H1 (cell line): ENCODE measurements around the gene DHX32. TPM values are rescaled to one million over a fixed set of nuclear protein-coding genes. Genes with fewer than 3 reads are reported as not detected.

Source experiments
- CTCF ChIA-PET: fragments of 300-600 bp; sonication (Branson Sonifier 250); formaldehyde crosslinking; loops from one replicate; lab custom pipeline; 2021; ENCODE audit not compliant: partially characterized antibody; lab: Charles Lee
- POLR2A ChIA-PET: fragments of 300-600 bp; sonication (Branson Sonifier 250); formaldehyde crosslinking; loops from one replicate; lab custom pipeline; 2021; ENCODE audit warnings: inconsistent platforms; ENCODE audit not compliant: partially characterized antibody; lab: Charles Lee
- DNase-seq, 2 experiments: peaks; one replicate each; pipeline versions ENCODE4 v3.0.0 to v3.0.0-alpha.2; 2010 to 2022; ENCODE audit warnings: low spot score in 2 of 2, low read depth in 1 of 2, mixed read lengths in 1 of 2
- FAIRE-seq: peaks from 2 replicates; lab custom pipeline; 2011; peaks lifted over from hg19 to GRCh38; lab: Jason Lieb, UNC
- H2AFZ ChIP-seq: 2 replicates; pipeline ENCODE4 v1.8.1; 2012; ENCODE audit warnings: low read length, inconsistent platforms
- H2AK5ac ChIP-seq: 2 replicates; pipeline ENCODE4 v1.6.1; 2013; ENCODE audit warnings: low read depth, low read length
- H2BK120ac ChIP-seq: replicated peaks from 2 replicates; pipeline ENCODE3; 2013; ENCODE audit warnings: low read depth, low read length, inconsistent platforms
- H2BK12ac ChIP-seq: 2 replicates; pipeline ENCODE4 v1.6.1; 2013; ENCODE audit warnings: low read depth, low read length
- H2BK15ac ChIP-seq: 2 replicates; pipeline ENCODE4 v1.6.1; 2013; ENCODE audit warnings: low read length
- H2BK20ac ChIP-seq: 2 replicates; pipeline ENCODE4 v1.6.1; 2013; ENCODE audit warnings: low read length
- H2BK5ac ChIP-seq: 2 replicates; pipeline ENCODE4 v1.6.1; 2013; ENCODE audit warnings: low read depth, low read length
- H3K14ac ChIP-seq: 2 replicates; pipeline ENCODE4 v1.6.1; 2013; ENCODE audit warnings: inconsistent platforms; ENCODE audit not compliant: insufficient read length
- H3K18ac ChIP-seq: 2 replicates; pipeline ENCODE4 v1.6.1; 2013; ENCODE audit warnings: low read length; ENCODE audit errors: extremely low read depth
- H3K23ac ChIP-seq: 2 replicates; pipeline ENCODE4 v1.6.1; 2013; ENCODE audit warnings: inconsistent platforms; ENCODE audit not compliant: insufficient read length
- H3K23me2 ChIP-seq: 2 replicates; pipeline ENCODE4 v1.6.1; 2013; ENCODE audit warnings: low read depth, low read length
- H3K27ac ChIP-seq: 2 replicates; pipeline ENCODE4 v1.6.1; 2011; ENCODE audit warnings: low read depth, low read length, inconsistent platforms
- H3K27me3 ChIP-seq, 4 experiments: replicated peaks in 1 of 4; 1 replicate in 1 of 4; 2 replicates in 3 of 4; pipeline versions ENCODE4 v1.6.1 to v1.8.1; 2011 to 2013; ENCODE audit warnings: low read length in 3 of 4, mild to moderate bottlenecking in 3 of 4, inconsistent platforms in 2 of 4, mixed read lengths in 2 of 4, moderate library complexity in 1 of 4; ENCODE audit not compliant: control insufficient read depth in 3 of 4, insufficient read depth in 3 of 4; ENCODE audit errors: extremely low read depth in 1 of 4
- H3K36me3 ChIP-seq, 4 experiments: 2 replicates each; pipeline versions ENCODE4 v1.6.1 to v1.8.1; 2011 to 2013; ENCODE audit warnings: mild to moderate bottlenecking in 4 of 4, low read length in 3 of 4, moderate library complexity in 2 of 4, control low read depth in 1 of 4, inconsistent platforms in 1 of 4; ENCODE audit not compliant: insufficient read depth in 4 of 4, control insufficient read depth in 2 of 4
- H3K4ac ChIP-seq: replicated peaks from 2 replicates; pipeline ENCODE3; 2013; ENCODE audit warnings: low read length, low read depth, mixed read lengths, inconsistent platforms; ENCODE audit not compliant: insufficient read length
- H3K4me1 ChIP-seq, 4 experiments: replicated peaks in 1 of 4; 1 replicate in 1 of 4; 2 replicates in 3 of 4; pipeline versions ENCODE4 v1.6.1 to v1.8.1; 2011 to 2013; ENCODE audit warnings: low read length in 3 of 4, inconsistent platforms in 2 of 4, mixed read lengths in 1 of 4; ENCODE audit not compliant: insufficient read depth in 4 of 4, control insufficient read depth in 3 of 4
- H3K4me2 ChIP-seq, 2 experiments: 2 replicates each; pipeline versions ENCODE4 v1.6.1 to v1.8.1; 2011 to 2013; ENCODE audit warnings: low read depth in 2 of 2, low read length in 2 of 2, control low read depth in 1 of 2, inconsistent platforms in 1 of 2, mild to moderate bottlenecking in 1 of 2; ENCODE audit not compliant: insufficient read depth in 1 of 2
- H3K4me3 ChIP-seq, 4 experiments: fragments of 200-600, 300-600 bp in 1 of 4; sonication (generic), shearing (Covaris generic), sonication (Bioruptor Twin) in 1 of 4; 2 replicates each; pipeline versions ENCODE4 v1.5.1 to v1.8.1; 2011 to 2016; ENCODE audit warnings: low read length in 4 of 4, low read depth in 3 of 4, control low read depth in 2 of 4, inconsistent platforms in 2 of 4, mild to moderate bottlenecking in 2 of 4, mixed read lengths in 1 of 4, moderate library complexity in 1 of 4; ENCODE audit not compliant: insufficient read depth in 2 of 4; ENCODE audit errors: extremely low read depth in 1 of 4
- H3K56ac ChIP-seq: replicated peaks from 2 replicates; pipeline ENCODE3; 2013; ENCODE audit warnings: low read depth, mild to moderate bottlenecking, mixed read lengths, low read length, inconsistent platforms; ENCODE audit not compliant: insufficient read length
- H3K79me1 ChIP-seq: 2 replicates; pipeline ENCODE4 v1.6.1; 2013; ENCODE audit warnings: low read depth, low read length, control low read depth
- H3K79me2 ChIP-seq, 2 experiments: 2 replicates each; pipeline versions ENCODE4 v1.6.1 to v1.8.1; 2012 to 2013; ENCODE audit warnings: low read length in 2 of 2, mild to moderate bottlenecking in 2 of 2, inconsistent platforms in 1 of 2; ENCODE audit not compliant: insufficient read depth in 2 of 2, control insufficient read depth in 1 of 2
- H3K9ac ChIP-seq, 4 experiments: replicated peaks in 1 of 4; 1 replicate in 1 of 4; 2 replicates in 3 of 4; pipeline versions ENCODE4 v1.6.1 to v1.8.1; 2011 to 2013; ENCODE audit warnings: low read depth in 3 of 4, low read length in 3 of 4, control low read depth in 2 of 4, mild to moderate bottlenecking in 2 of 4, moderate library complexity in 2 of 4, inconsistent platforms in 1 of 4; ENCODE audit errors: extremely low read depth in 1 of 4
- H3K9me3 ChIP-seq, 2 experiments: 2 replicates each; pipeline versions ENCODE4 v1.6.1 to v1.8.1; 2012 to 2013; ENCODE audit warnings: mild to moderate bottlenecking in 2 of 2, moderate library complexity in 2 of 2, control low read depth in 1 of 2, inconsistent platforms in 1 of 2, low read depth in 1 of 2, low read length in 1 of 2, mixed read lengths in 1 of 2; ENCODE audit not compliant: insufficient read depth in 2 of 2
- H4K20me1 ChIP-seq, 2 experiments: replicated peaks in 1 of 2; 2 replicates each; pipeline versions ENCODE3 to v1.8.1; 2011 to 2013; ENCODE audit warnings: inconsistent platforms in 2 of 2, low read length in 2 of 2, mild to moderate bottlenecking in 1 of 2; ENCODE audit not compliant: insufficient read depth in 2 of 2, control insufficient read depth in 1 of 2
- H4K5ac ChIP-seq: 2 replicates; pipeline ENCODE4 v1.6.1; 2013; ENCODE audit warnings: low read length, low read depth, mixed read lengths, inconsistent platforms; ENCODE audit not compliant: insufficient read length
- H4K8ac ChIP-seq: 2 replicates; pipeline ENCODE4 v1.8.0; 2013; ENCODE audit warnings: mild to moderate bottlenecking, moderate library complexity, low read length, inconsistent platforms; ENCODE audit not compliant: insufficient read depth; ENCODE audit errors: extremely low read depth
- H4K91ac ChIP-seq: replicated peaks from 2 replicates; pipeline ENCODE3; 2013; ENCODE audit warnings: low read length, mixed read lengths, inconsistent platforms; ENCODE audit not compliant: insufficient read length
- CTCF ChIP-seq, 3 experiments: IDR thresholded peaks; 1 replicate in 2 of 3; 2 replicates in 1 of 3; pipeline versions ENCODE4 v1.5.1 to v1.6.1; 2011; ENCODE audit warnings: low read length in 3 of 3, mild to moderate bottlenecking in 3 of 3, inconsistent platforms in 2 of 3, low read depth in 1 of 3, moderate library complexity in 1 of 3; ENCODE audit not compliant: insufficient read depth in 1 of 3; ENCODE audit errors: control extremely low read depth in 1 of 3
- EGR1 ChIP-seq: IDR thresholded peaks from 2 replicates; pipeline ENCODE4 v1.6.1; 2011; ENCODE audit warnings: low read depth, low read length, borderline replicate concordance
- GTF2F1 ChIP-seq: IDR thresholded peaks from 2 replicates; pipeline ENCODE4 v1.6.1; 2012; ENCODE audit warnings: low read depth, low read length, improper control_type of control experiment, borderline replicate concordance
- JUND ChIP-seq: IDR thresholded peaks from 2 replicates; pipeline ENCODE4 v1.6.1; 2011; ENCODE audit warnings: mild to moderate bottlenecking, improper control_type of control experiment, low read length
- KDM4A ChIP-seq: IDR thresholded peaks from one replicate; pipeline ENCODE4 v1.7.1; 2012; ENCODE audit warnings: low read depth, mild to moderate bottlenecking, moderate library complexity, low read length, inconsistent platforms; ENCODE audit not compliant: severe bottlenecking
- RAD21 ChIP-seq, 2 experiments: IDR thresholded peaks in 1 of 2; conservative IDR thresholded peaks in 1 of 2; 2 replicates each; pipeline ENCODE4 v1.6.1; 2011; ENCODE audit warnings: low read depth in 2 of 2, low read length in 2 of 2, improper control_type of control experiment in 1 of 2, inconsistent platforms in 1 of 2, mild to moderate bottlenecking in 1 of 2, moderate library complexity in 1 of 2
- WGBS, 2 experiments: shearing (Covaris generic) in 1 of 2; methylation state at CpG; one replicate each; pipeline versions ENCODE4 v1.1.6 to v1.1.7; 2013 to 2015; ENCODE audit warnings: low lambda C conversion rate in 2 of 2, mixed read lengths in 2 of 2, inconsistent platforms in 1 of 2, low coverage in 1 of 2, missing lambda C conversion rate in 1 of 2; ENCODE audit not compliant: insufficient replicate concordance in 2 of 2, insufficient coverage in 1 of 2, insufficient read length in 1 of 2; ENCODE audit errors: extremely low coverage in 1 of 2, missing lambda C conversion rate in 1 of 2; 5-methylcytosine and 5-hydroxymethylcytosine counted together
- polyA plus RNA-seq, 7 experiments: library from polyadenylated mRNA; depleted of rRNA in 3 of 7; stranded (reverse) in 5 of 7; unstranded in 2 of 7; fragments of >200 nt in 5 of 7; fragments of 200-250 nt in 2 of 7; gene quantifications; 1 replicate in 5 of 7; 2 replicates in 1 of 7; 4 replicates in 1 of 7; pipeline versions ENCODE4 v1.2.1 to v1.2.3, GENCODE V29; 2011 to 2013; ENCODE audit warnings: missing spikeins in 2 of 7, mixed read lengths in 2 of 7
- total RNA-seq: library from RNA; stranded (reverse); fragmentation: NEBNext Ultra II Directional; extraction: Animal tissue kit (Norgen Biotek cat#: 25700); gene quantifications from 2 replicates; pipeline ENCODE4 v1.2.1, GENCODE V29; 2021

DHX32 gene
- total and polyA plus RNA-seq, 2 of the 8 experiments (the other 6 are each of a cell fraction or from before 2014, with no cell fraction given): 12.4 to 15.8 TPM

DNA sequence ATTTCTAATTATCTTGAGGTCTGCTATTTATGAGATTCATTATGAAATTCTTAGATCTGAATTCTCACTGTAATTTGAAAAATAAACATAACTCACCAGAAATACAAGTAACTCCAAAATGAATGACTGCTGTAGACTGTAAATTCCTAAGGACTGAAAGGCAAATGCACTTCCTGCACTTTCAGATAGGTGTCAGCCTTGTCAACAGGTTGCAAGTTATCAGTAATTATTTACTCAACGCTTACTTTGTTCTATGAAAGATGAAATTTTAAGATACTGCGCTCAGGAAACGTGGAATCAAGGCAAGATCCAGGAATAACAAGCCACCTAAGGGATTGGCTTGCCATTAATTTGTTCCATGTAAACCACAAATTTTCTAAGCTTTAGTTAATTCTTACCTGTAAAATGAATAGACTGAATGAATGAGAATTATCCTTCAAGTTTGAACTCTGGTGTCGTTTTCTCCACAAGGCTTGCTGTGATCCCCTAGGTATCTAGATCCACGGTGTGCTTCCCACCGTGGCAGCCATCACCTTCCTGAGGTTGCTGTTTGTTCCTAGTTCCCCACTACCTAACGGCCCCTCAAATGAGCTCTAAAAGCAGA, 12.6 kb downstream of the DHX32 start:
- H4K5ac ChIP-seq: no peak overlapping the region
- no peak overlapping the region for H3K27ac ChIP-seq
- peaks cover 0 to 7% (median 2%) of the 10 kb centered on the region in 4 experiments; a peak in 4 of 8 replicates for H3K36me3 ChIP-seq
- no peak overlapping the region for H2BK120ac ChIP-seq
- FAIRE-seq: peak; percentile 82
- H3K9me3 ChIP-seq: no peaks in the 10 kb centered on the region
- CTCF ChIA-PET: interaction anchor here (0.6 to 4.3 kb wide), 31 partner anchors 10 to 1131 kb away, joined by 3 to 30 read pairs (median 3); no protein-coding TSS in a partner anchor
- no peak overlapping the region for H4K8ac ChIP-seq
- no peaks in the 10 kb centered on the region for H3K23me2 ChIP-seq
- no peaks in the 10 kb centered on the region for H3K79me1 ChIP-seq
- H4K20me1 ChIP-seq: peaks cover 0 to 2% of the 10 kb centered on the region in 2 experiments
- H2AK5ac ChIP-seq: no peak overlapping the region
- DNase-seq: no peak
- H2AFZ ChIP-seq: no peak overlapping the region
- WGBS, 2 experiments: 61% methylated on average over 7 of the region's 7 CpGs; no CpG with 5 or more reads in 1 of the 2 experiments
- H2BK12ac ChIP-seq: no peak overlapping the region
- H4K91ac ChIP-seq: no peak overlapping the region
- H2BK20ac ChIP-seq: no peak overlapping the region
- no peaks in the 10 kb centered on the region for H3K4me1 ChIP-seq
- no peak overlapping the region for H2BK15ac ChIP-seq
- no peak for TF ChIP-seq KDM4A
- peak in 2 of 3 experiments; percentile 53 to 85; a peak in 3 of 4 replicates for TF ChIP-seq CTCF (IDR thresholded peaks at IDR 0.05; ENCODE audit: control extremely low read depth in 1 of 3, insufficient read depth in 1 of 3, low read depth in 1 of 3, low read length in 3 of 3)
- TF ChIP-seq RAD21 (IDR thresholded peaks at IDR 0.05 in 1 of 2, conservative IDR thresholded peaks at IDR 0.05 in 1 of 2; ENCODE audit: low read depth in 2 of 2, low read length in 2 of 2): peak; percentile 86 to 88
- TF ChIP-seq GTF2F1: no peak
- no peak for TF ChIP-seq EGR1
- no peak for TF ChIP-seq JUND
- TF ChIP-seq, all 59 proteins: peak for 2
- Histone ChIP-seq H3K27me3 (no peaks in the 10 kb centered on the region), H3K4me2 (no peak overlapping the region), H3K4ac (no peak overlapping the region), H3K23ac (no peak overlapping the region), H3K14ac (no peak overlapping the region), H3K18ac (no peak overlapping the region), H2BK5ac (no peak overlapping the region), H3K4me3 (no peak overlapping the region), H3K79me2 (no peaks in the 10 kb centered on the region), H3K56ac (no peak overlapping the region), H3K9ac (no peak overlapping the region)
- POLR2A ChIA-PET: interaction anchor here (0.7 kb wide), 1 partner anchor 1399 kb away, joined by 5 read pairs; no protein-coding TSS in a partner anchor
